Liver (tissue), 9 donors: Measurements from ENCODE around the gene EMSY. TPM values are rescaled to one million over a fixed set of nuclear protein-coding genes. Genes with fewer than 3 reads are reported as not detected.

Experiments
- DNase-seq: peaks from one replicate; pipeline ENCODE4 v3.0.0-alpha.2; 2017; ENCODE audit warnings: low spot score
- H3K27ac ChIP-seq, 2 donors: one replicate each; pipeline ENCODE4 v1.7.0; 2013; ENCODE audit warnings: inconsistent platforms in 2 of 2, low read length in 2 of 2, control low read depth in 1 of 2, low read depth in 1 of 2, mild to moderate bottlenecking in 1 of 2
- H3K27me3 ChIP-seq, 4 donors: one replicate each; pipeline versions ENCODE4 v1.6.1 to v1.7.0; 2013; ENCODE audit warnings: low read length in 3 of 4, inconsistent platforms in 1 of 4, mild to moderate bottlenecking in 1 of 4, moderate library complexity in 1 of 4; ENCODE audit not compliant: control insufficient read depth in 4 of 4, insufficient read depth in 4 of 4
- H3K36me3 ChIP-seq, 4 donors: one replicate each; pipeline versions ENCODE4 v1.6.1 to v1.7.0; 2013; ENCODE audit warnings: low read length in 3 of 4, mild to moderate bottlenecking in 3 of 4, low read depth in 1 of 4, moderate library complexity in 1 of 4; ENCODE audit not compliant: control insufficient read depth in 4 of 4, insufficient read depth in 3 of 4
- H3K4me1 ChIP-seq, 4 donors: one replicate each; pipeline versions ENCODE4 v1.6.1 to v1.7.0; 2013; ENCODE audit warnings: low read length in 3 of 4, mild to moderate bottlenecking in 3 of 4, moderate library complexity in 1 of 4; ENCODE audit not compliant: control insufficient read depth in 4 of 4, insufficient read depth in 4 of 4
- H3K4me3 ChIP-seq, 3 donors: one replicate each; pipeline versions ENCODE4 v1.6.1 to v1.7.0; 2013; ENCODE audit warnings: low read length in 3 of 3, control low read depth in 1 of 3, low read depth in 1 of 3, mild to moderate bottlenecking in 1 of 3
- H3K9ac ChIP-seq, 2 donors: one replicate each; pipeline ENCODE4 v1.7.0; 2013; ENCODE audit warnings: low read length in 2 of 2, mild to moderate bottlenecking in 2 of 2, moderate library complexity in 2 of 2, control low read depth in 1 of 2, low read depth in 1 of 2
- H3K9me3 ChIP-seq, 4 donors: one replicate each; pipeline versions ENCODE4 v1.6.1 to v1.7.0; 2013; ENCODE audit warnings: low read length in 3 of 4; ENCODE audit not compliant: control insufficient read depth in 4 of 4
- FOXA1 ChIP-seq: IDR thresholded peaks from 2 replicates; pipeline ENCODE4 v1.6.1; 2016; ENCODE audit warnings: antibody characterized with exemption
- FOXA2 ChIP-seq: IDR thresholded peaks from 2 replicates; pipeline ENCODE4 v1.6.1; 2016; ENCODE audit warnings: antibody characterized with exemption
- GABPA ChIP-seq, 2 donors: IDR thresholded peaks in 1 of 2; conservative IDR thresholded peaks in 1 of 2; 2 replicates each; pipeline ENCODE4 v1.6.1; 2016; ENCODE audit warnings: antibody characterized with exemption in 2 of 2, mild to moderate bottlenecking in 1 of 2, moderate library complexity in 1 of 2
- HNF4A ChIP-seq, 2 donors: conservative IDR thresholded peaks; 2 replicates each; pipeline ENCODE4 v1.6.1; 2016; ENCODE audit warnings: antibody characterized with exemption in 2 of 2, mild to moderate bottlenecking in 2 of 2
- HNF4G ChIP-seq: IDR thresholded peaks from 2 replicates; pipeline ENCODE4 v1.6.1; 2016; ENCODE audit warnings: antibody characterized with exemption
- JUND ChIP-seq, 2 donors: IDR thresholded peaks; 2 replicates each; pipeline ENCODE4 v1.6.1; 2016; ENCODE audit warnings: antibody characterized with exemption in 2 of 2
- NR2F2 ChIP-seq: IDR thresholded peaks from 2 replicates; pipeline ENCODE4 v1.6.1; 2016; ENCODE audit warnings: antibody characterized with exemption
- RAD21 ChIP-seq, 2 donors: IDR thresholded peaks; 2 replicates each; pipeline ENCODE4 v1.6.1; 2016; ENCODE audit warnings: antibody characterized with exemption in 2 of 2, mild to moderate bottlenecking in 2 of 2
- SP1 ChIP-seq: IDR thresholded peaks from 2 replicates; pipeline ENCODE4 v1.6.1; 2018; ENCODE audit warnings: antibody characterized with exemption, mild to moderate bottlenecking
- WGBS: extraction: QIAGEN DNeasy Blood & Tissue Kit; methylation state at CpG from one replicate; pipeline ENCODE4 v1.1.7; 2013; 5-methylcytosine and 5-hydroxymethylcytosine counted together
- polyA plus RNA-seq, 2 donors: library from polyadenylated mRNA; stranded (reverse) in 1 of 2; unstranded in 1 of 2; fragments of 200-250 nt in 1 of 2; fragments of >200 nt in 1 of 2; fragmentation: Nextera tagmentation in 1 of 2; extraction: Ambion mirVana in 1 of 2; gene quantifications; one replicate each; pipeline versions ENCODE4 v1.2.1 to v1.2.3, GENCODE V29; 2013 to 2015
- total RNA-seq, 2 donors: library from RNA; depleted of rRNA; stranded (reverse); fragments of >200 nt; gene quantifications; one replicate each; pipeline ENCODE4 v1.2.3, GENCODE V29; 2014
- TF ChIP-seq, protein P1 (sequence below): IDR thresholded peaks from 2 replicates; pipeline ENCODE4 v1.6.1; 2016; ENCODE audit warnings: antibody characterized with exemption
- TF ChIP-seq, protein P2 (sequence below): IDR thresholded peaks from 2 replicates; pipeline ENCODE4 v1.6.1; 2016; ENCODE audit warnings: antibody characterized with exemption, mild to moderate bottlenecking
- TF ChIP-seq, protein P3 (sequence below): IDR thresholded peaks from 2 replicates; pipeline ENCODE4 v1.6.1; 2016; ENCODE audit warnings: antibody characterized with exemption
- TF ChIP-seq, protein P4 (sequence below): fragments of 150-350 bp; IDR thresholded peaks from 2 replicates; pipeline ENCODE4 v1.5.1; 2017; ENCODE audit warnings: improper control_type of control experiment, low read depth, low read length; ENCODE audit not compliant: missing input control
- donor health status: healthy.
- donor health status: healthy.
- donor health status: healthy.
- donor health status: healthy.
- donor health status: healthy.

EMSY gene
- total and polyA plus RNA-seq, 4 donors: 4.2 to 14.8 (median 8.9) TPM

DNA sequence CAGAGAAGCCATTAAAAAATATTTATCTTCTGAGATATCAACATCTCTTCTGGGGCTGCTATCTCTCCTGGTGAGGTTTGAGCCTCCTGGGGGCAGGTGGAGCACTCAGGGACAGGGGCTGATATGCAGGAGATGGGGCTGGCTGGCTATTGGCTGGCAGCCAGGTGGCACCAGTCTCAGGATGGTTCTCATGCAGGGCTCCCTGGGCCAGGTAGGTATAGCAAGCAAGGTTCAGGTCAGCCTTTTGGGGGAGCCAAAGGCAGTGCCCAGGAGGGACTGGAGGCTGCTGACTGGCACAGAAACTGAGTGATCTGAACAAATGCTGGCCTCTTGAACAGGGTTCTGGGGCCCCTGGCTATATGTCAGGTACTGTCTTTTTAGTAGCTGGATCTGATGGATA is 29.7 kb upstream of the EMSY start:
- Histone ChIP-seq H3K9me3 (no peaks in the 10 kb centered on the region), H3K36me3 (no peaks in the 10 kb centered on the region), H3K9ac (no peak overlapping the region), H3K4me1 (no peaks in the 10 kb centered on the region), H3K27me3 (no peaks in the 10 kb centered on the region), H3K27ac (no peak overlapping the region), H3K4me3 (no peak overlapping the region)
- DNase-seq: no peak
- TF ChIP-seq RAD21 (IDR thresholded peaks at IDR 0.05): no peak
- TF ChIP-seq SP1: no peak
- no peak for TF ChIP-seq HNF4A (conservative IDR thresholded peaks at IDR 0.05)
- TF ChIP-seq HNF4G: no peak
- no peak for TF ChIP-seq NR2F2
- TF ChIP-seq FOXA1: no peak
- no peak for TF ChIP-seq JUND (IDR thresholded peaks at IDR 0.05)
- no peak for TF ChIP-seq FOXA2
- no peak for TF ChIP-seq GABPA (IDR thresholded peaks at IDR 0.05 in 1 of 2, conservative IDR thresholded peaks at IDR 0.05 in 1 of 2)
- TF ChIP-seq, protein P1, sequence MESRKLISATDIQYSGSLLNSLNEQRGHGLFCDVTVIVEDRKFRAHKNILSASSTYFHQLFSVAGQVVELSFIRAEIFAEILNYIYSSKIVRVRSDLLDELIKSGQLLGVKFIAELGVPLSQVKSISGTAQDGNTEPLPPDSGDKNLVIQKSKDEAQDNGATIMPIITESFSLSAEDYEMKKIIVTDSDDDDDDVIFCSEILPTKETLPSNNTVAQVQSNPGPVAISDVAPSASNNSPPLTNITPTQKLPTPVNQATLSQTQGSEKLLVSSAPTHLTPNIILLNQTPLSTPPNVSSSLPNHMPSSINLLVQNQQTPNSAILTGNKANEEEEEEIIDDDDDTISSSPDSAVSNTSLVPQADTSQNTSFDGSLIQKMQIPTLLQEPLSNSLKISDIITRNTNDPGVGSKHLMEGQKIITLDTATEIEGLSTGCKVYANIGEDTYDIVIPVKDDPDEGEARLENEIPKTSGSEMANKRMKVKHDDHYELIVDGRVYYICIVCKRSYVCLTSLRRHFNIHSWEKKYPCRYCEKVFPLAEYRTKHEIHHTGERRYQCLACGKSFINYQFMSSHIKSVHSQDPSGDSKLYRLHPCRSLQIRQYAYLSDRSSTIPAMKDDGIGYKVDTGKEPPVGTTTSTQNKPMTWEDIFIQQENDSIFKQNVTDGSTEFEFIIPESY: no peak
- TF ChIP-seq, protein P2, sequence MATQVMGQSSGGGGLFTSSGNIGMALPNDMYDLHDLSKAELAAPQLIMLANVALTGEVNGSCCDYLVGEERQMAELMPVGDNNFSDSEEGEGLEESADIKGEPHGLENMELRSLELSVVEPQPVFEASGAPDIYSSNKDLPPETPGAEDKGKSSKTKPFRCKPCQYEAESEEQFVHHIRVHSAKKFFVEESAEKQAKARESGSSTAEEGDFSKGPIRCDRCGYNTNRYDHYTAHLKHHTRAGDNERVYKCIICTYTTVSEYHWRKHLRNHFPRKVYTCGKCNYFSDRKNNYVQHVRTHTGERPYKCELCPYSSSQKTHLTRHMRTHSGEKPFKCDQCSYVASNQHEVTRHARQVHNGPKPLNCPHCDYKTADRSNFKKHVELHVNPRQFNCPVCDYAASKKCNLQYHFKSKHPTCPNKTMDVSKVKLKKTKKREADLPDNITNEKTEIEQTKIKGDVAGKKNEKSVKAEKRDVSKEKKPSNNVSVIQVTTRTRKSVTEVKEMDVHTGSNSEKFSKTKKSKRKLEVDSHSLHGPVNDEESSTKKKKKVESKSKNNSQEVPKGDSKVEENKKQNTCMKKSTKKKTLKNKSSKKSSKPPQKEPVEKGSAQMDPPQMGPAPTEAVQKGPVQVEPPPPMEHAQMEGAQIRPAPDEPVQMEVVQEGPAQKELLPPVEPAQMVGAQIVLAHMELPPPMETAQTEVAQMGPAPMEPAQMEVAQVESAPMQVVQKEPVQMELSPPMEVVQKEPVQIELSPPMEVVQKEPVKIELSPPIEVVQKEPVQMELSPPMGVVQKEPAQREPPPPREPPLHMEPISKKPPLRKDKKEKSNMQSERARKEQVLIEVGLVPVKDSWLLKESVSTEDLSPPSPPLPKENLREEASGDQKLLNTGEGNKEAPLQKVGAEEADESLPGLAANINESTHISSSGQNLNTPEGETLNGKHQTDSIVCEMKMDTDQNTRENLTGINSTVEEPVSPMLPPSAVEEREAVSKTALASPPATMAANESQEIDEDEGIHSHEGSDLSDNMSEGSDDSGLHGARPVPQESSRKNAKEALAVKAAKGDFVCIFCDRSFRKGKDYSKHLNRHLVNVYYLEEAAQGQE: no peak
- TF ChIP-seq, protein P3, sequence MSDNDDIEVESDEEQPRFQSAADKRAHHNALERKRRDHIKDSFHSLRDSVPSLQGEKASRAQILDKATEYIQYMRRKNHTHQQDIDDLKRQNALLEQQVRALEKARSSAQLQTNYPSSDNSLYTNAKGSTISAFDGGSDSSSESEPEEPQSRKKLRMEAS: no peak

DNA sequence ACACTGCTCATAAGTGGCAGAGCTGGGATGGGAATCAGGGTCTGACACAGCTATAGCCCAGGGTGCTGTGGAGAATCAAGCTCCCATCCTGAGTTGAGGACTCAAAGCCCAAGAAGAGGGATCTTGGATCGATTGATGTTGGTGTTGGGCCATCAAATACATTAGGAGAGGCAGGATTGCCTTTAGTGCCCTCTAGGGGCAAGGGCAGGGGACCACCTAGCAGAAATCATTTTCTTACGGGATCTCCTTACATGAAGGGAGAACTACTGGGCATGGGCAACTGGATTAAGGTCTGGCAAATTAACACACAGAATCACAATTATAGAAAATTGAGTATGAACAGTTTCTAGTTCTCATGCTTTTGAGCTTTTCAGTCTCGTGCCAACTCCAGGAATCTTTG is 24.9 kb upstream of the EMSY start:
- WGBS: 62% methylated on average over 3 of the region's 3 CpGs
- H3K36me3 ChIP-seq: no peaks in the 10 kb centered on the region
- H3K9ac ChIP-seq: no peak overlapping the region
- H3K27me3 ChIP-seq: no peaks in the 10 kb centered on the region
- DNase-seq: no peak
- no peaks in the 10 kb centered on the region for H3K9me3 ChIP-seq
- H3K4me1 ChIP-seq: no peaks in the 10 kb centered on the region
- no peak overlapping the region for H3K27ac ChIP-seq
- TF ChIP-seq, protein P4, sequence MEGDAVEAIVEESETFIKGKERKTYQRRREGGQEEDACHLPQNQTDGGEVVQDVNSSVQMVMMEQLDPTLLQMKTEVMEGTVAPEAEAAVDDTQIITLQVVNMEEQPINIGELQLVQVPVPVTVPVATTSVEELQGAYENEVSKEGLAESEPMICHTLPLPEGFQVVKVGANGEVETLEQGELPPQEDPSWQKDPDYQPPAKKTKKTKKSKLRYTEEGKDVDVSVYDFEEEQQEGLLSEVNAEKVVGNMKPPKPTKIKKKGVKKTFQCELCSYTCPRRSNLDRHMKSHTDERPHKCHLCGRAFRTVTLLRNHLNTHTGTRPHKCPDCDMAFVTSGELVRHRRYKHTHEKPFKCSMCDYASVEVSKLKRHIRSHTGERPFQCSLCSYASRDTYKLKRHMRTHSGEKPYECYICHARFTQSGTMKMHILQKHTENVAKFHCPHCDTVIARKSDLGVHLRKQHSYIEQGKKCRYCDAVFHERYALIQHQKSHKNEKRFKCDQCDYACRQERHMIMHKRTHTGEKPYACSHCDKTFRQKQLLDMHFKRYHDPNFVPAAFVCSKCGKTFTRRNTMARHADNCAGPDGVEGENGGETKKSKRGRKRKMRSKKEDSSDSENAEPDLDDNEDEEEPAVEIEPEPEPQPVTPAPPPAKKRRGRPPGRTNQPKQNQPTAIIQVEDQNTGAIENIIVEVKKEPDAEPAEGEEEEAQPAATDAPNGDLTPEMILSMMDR: peak; percentile 43
- TF ChIP-seq RAD21 (IDR thresholded peaks at IDR 0.05) (peak; percentile 58 to 74), HNF4A (conservative IDR thresholded peaks at IDR 0.05) (no peak), JUND (IDR thresholded peaks at IDR 0.05) (no peak)
- H3K4me3 ChIP-seq: no peak overlapping the region
